Activated naive CD4-positive, alpha-beta T cell (primary cell): Measurements from ENCODE around the gene CTAGE15.
"Not testable (repeated sequence)": the region's sequence is repeated elsewhere in the genome, so short reads cannot be mapped to it uniquely, and the experiment has no call there.

Experiments
- DNase-seq, 4 experiments: peaks; one replicate each; lab custom pipeline; 2025; lab: John Stamatoyannopoulos, UW

CTAGE15 gene, protein sequence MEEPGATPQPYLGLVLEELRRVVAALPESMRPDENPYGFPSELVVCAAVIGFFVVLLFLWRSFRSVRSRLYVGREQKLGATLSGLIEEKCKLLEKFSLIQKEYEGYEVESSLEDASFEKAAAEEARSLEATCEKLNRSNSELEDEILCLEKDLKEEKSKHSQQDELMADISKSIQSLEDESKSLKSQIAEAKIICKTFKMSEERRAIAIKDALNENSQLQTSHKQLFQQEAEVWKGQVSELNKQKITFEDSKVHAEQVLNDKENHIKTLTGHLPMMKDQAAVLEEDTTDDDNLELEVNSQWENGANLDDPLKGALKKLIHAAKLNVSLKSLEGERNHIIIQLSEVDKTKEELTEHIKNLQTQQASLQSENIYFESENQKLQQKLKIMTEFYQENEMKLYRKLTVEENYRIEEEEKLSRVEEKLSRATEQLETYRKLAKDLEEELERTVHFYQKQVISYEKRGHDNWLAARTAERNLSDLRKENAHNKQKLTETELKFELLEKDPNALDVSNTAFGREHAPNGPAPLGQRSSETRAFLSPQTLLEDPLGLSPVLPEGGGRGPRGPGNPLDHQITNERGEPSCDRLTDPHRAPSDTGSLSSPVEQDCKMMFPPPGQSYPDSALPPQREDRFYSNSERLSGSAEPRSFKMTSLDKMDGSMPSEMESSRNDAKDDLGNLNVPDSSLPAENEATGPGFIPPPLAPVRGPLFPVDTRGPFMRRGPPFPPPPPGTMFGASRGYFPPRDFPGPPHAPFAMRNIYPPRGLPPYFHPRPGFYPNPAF

GRCh38 chr7:143571501-143571900 is at the start of gene CTAGE15:
TSS of gene CTAGE15 (plus strand) at chr7:143571801. CDS start at chr7:143571818, 17 bp downstream.
- DNase-seq, result not testable (repeated sequence)

GRCh38 chr7:143522309-143522916 is 49.2 kb upstream of the CTAGE15 start:
- not testable (repeated sequence) for DNase-seq

DNA sequence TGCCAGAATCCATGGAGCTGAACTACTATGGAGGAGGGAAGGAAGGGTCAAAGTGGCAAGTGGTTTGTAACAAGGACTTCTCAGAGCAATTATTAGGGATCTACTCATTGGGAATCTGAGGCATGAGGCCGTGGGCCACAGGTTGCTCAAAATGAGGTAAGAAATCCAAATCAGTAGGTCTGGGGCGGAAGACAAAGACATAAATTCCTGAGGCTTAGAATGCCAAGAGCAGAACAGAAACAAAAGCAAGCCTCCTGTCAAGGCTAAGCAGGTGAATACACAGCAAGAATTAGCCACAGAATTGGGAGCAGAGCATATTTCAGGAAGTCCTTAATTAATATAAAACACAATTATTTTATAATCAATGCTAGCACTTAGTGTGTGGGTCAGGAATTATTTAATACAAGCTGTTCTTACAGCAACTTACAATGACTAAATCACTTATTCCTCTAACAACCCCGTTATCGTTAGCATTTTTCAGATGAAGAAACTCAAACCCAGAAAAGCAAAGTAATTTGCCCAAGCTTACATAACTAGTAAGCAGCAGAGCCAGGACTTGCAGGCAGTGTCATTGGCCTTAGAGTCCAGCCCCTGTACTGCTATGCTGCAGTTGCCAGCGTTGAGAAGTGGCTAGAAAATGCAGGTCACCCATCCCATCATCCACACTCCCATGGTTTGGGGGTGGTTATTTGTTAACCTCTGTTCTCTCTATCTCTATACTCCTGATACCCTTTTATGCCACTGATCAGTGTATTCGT is 40.3 kb upstream of the CTAGE15 start:
- not testable (repeated sequence) for DNase-seq

DNA sequence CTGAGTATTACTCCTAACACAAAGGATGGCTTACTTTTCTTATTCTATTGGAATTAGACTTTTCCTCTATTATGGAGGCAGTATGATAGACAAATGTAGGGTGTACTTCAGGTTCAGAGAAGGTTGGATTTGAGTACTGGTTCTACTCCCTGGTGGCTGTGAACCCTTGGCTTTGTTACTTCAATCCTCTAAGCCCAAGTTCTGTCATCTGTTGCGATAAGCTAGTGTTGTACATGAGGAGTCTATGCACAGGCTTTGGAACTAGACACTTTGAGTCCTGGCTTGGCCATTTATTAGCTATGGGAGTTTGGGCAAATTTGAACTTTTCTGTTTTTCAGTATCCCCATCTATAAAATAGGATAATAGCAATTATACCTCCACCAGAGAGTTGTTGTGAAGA is 39.7 kb upstream of the CTAGE15 start:
- DNase-seq, result not testable (repeated sequence)

DNA sequence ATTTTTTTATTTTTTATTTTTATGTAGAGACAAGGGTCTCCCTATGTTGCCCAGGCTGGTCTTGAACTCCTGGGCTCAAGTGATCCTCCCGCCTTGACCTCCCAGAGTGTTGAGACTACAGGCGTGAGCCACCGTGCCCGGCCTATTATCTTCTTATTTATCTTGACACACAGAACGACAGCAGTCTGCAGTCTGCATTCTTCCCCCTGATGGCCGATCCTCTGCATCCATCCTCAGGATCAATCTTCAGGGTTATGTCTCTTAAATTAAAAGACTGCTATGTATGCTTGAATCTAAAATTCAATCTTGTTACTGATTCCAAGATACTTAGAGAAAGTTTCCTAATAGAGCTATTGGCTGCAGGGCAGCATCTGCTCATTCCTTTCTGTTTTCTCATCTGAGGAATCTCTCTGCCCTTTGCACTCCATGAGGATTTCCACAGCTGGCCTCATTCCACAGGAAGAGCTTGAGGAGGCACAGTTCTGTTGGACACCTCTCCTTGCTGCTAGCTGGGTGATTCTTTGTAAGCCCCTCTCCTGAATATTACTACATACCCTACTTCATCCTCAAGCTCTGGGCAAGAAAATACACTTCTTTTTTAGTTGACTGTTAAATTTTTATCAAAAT is 38.3 kb upstream of the CTAGE15 start:
- DNase-seq, result not testable (repeated sequence)

- not testable (repeated sequence) for DNase-seq
Measured at GRCh38 chr7:143536443-143536842, 35.2 kb upstream of the CTAGE15 start.

GRCh38 chr7:143543288-143544038 is 28.1 kb upstream of the CTAGE15 start:
- not testable (repeated sequence) for DNase-seq

- not testable (repeated sequence) for DNase-seq
Measured at GRCh38 chr7:143555968-143556367, 15.6 kb upstream of the CTAGE15 start.

DNA sequence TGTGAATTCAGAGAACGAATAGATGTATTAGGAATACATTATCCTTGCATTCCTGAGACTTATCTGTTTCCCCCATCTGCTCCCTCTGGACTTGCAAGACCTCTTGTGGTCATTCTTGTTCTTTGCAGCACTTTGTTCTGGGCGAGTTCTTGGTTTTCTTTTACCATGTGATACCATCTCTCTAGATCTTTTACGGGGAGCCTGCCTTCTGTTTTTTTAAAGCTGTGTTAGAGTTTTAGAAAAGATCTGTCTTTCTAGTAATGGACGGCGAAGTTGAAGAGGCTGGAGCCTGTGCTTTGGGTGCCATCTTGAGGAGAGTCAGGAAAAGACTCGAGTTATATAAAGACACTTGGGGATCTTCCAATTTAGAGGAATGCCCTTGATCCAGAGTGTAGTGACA is 8.3 kb upstream of the CTAGE15 start:
- not testable (repeated sequence) for DNase-seq

- not testable (repeated sequence) for DNase-seq
Measured at GRCh38 chr7:143566001-143566400, 5.6 kb upstream of the CTAGE15 start.

- DNase-seq, result not testable (repeated sequence)
Measured at GRCh38 chr7:143588183-143588582, 16.6 kb downstream of the CTAGE15 start.

- DNase-seq, result not testable (repeated sequence)
Measured at GRCh38 chr7:143589897-143590296, 18.3 kb downstream of the CTAGE15 start.

DNA sequence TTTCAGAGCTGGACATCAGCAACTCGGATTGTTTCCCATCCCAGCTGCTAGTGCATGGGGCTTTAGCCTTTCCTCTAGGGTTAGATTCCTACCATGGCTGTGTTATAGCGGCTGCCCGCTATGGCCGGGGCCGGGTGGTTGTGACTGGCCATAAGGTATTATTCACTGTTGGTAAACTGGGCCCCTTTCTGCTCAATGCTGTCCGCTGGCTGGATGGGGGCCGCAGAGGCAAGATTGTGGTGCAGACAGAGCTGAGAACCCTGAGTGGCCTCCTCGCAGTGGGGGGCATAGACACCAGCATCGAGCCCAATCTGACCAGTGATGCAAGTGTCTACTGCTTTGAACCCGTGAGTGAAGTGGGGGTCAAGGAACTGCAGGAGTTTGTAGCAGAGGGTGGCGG is 26.5 kb downstream of the CTAGE15 start:
- not testable (repeated sequence) for DNase-seq

GRCh38 chr7:143603549-143603948 is 31.9 kb downstream of the CTAGE15 start:
- not testable (repeated sequence) for DNase-seq

GRCh38 chr7:143606088-143606487 is 34.5 kb downstream of the CTAGE15 start:
- not testable (repeated sequence) for DNase-seq

DNA sequence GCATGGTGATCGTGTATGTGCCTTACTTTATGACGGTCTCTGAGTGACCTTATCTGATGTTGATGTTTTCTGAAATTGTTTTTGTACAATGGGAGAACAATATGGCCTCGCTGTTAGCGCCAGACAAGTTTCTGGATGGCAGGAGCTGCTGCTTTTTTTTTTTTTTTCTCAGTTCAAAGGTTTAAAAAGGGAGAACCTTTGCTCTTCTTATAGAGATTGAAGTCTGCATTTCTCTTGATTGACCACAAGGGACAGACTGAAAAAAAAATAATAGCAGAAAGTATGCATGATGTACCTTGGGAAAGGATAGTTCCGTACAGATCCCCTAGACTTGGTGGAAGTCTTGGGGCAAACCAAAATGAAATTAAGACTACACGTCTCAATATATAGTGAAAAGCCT is 43.9 kb downstream of the CTAGE15 start:
- DNase-seq, result not testable (repeated sequence)

GRCh38 chr7:143617204-143617603 is 45.6 kb downstream of the CTAGE15 start:
- not testable (repeated sequence) for DNase-seq

GRCh38 chr7:143620058-143620457 is 48.5 kb downstream of the CTAGE15 start:
- DNase-seq, result not testable (repeated sequence)

DNA sequence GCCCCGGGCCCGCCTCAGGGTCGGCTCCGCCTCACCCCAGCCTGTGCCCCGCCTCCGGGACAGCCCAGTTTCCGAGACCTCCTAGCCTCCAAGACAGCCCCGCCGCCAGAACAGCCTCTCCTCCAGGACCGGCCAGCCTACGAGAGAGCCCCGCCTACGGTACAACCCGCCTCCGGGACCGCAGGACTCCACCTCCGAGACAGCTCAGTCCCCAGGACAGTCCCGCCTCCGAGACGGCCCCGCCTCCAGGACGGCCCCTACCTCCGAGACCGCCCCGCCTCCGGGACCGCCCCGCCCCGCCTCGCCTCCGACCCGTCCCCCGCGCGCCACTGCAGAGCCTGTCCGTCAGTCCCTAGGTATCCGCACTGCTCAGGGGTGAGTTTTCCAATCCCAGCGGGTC is 49.0 kb downstream of the CTAGE15 start, which contains the start of gene TCAF2:
Gene TCAF2 (plus strand): TSS at position 329 of the 400 bp plus-strand sequence.
- DNase-seq, result not testable (repeated sequence)

- DNase-seq, result not testable (repeated sequence)
Measured at GRCh38 chr7:143621175-143621574, 49.6 kb downstream of the CTAGE15 start.
